ENCODE data around the gene CCNQ.

DNA sequence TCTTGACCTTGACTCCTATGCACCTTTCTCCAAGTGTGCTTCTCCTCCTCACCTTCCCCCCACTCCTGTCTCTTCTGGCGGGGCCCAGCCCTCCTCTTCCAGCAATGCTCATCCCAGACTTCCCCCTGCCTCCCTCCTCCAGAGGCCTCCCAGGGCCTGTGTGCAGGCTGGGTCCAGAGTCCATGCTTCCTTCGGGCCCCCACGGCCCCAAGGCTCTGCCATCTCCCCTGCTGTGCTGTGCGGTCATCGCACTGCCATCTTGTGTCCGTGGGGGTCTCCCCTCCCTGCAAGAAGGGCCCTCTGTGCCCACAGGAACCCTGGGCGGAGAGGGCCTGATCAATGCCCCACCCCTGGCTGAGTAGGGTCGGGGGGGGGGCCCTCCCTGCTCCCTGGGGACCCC, 54.2 kb downstream of the CCNQ start:
- TF ChIP-seq CTCF (optimal IDR thresholded peaks at IDR 0.05 in 1 of 3, IDR thresholded peaks at IDR 0.05 in 1 of 3, conservative IDR thresholded peaks at IDR 0.05 in 1 of 3; ENCODE audit: extremely low read depth in 1 of 3, insufficient read depth in 2 of 3, low read length in 3 of 3), result no peak
- TF ChIP-seq EZH2 (IDR thresholded peaks at IDR 0.05; ENCODE audit: low read length), result no peak
